Tibial nerve (tissue), 3 donors: ENCODE data around the gene KLC1.

Experiments used
- POLR2A ChIP-seq, 2 donors: fragments of 450-650 bp; IDR thresholded peaks; one replicate each; pipeline ENCODE4 v1.6.1; 2017; ENCODE audit warnings: antibody characterized with exemption in 2 of 2, mild to moderate bottlenecking in 2 of 2, moderate library complexity in 2 of 2
- TF ChIP-seq, protein P1 (sequence below), 5 experiments: fragments of 200-600 bp in 3 of 5; fragments of 450-650 bp in 2 of 5; sonication (generic) in 3 of 5; IDR thresholded peaks; one replicate each; pipeline ENCODE4 v1.5.1; 2016 to 2019; ENCODE audit warnings: antibody characterized with exemption in 5 of 5, mild to moderate bottlenecking in 3 of 5, moderate library complexity in 2 of 5

DNA sequence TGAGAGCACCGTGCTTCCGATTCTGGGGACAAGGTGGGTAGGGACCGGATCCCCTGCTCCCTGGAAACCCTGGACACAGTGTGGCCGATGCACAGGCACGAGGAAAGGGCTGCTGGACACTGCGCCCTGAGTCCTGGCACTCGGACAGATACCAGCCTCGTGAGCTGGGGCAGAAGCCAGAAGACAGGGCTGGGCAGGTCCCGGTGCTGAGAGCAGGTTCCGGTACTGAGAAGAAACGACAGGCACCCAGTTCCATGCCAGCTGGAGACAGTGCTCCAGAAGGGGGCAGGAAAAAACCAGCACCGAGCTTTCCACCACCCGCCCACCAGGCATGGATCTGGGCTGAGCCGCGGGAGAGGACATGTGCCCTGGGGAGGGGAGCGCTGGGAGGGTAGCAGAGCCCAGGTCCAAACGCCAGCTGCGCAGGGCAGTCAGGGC is 79.8 kb downstream of the KLC1 start:
- TF ChIP-seq, protein P1, sequence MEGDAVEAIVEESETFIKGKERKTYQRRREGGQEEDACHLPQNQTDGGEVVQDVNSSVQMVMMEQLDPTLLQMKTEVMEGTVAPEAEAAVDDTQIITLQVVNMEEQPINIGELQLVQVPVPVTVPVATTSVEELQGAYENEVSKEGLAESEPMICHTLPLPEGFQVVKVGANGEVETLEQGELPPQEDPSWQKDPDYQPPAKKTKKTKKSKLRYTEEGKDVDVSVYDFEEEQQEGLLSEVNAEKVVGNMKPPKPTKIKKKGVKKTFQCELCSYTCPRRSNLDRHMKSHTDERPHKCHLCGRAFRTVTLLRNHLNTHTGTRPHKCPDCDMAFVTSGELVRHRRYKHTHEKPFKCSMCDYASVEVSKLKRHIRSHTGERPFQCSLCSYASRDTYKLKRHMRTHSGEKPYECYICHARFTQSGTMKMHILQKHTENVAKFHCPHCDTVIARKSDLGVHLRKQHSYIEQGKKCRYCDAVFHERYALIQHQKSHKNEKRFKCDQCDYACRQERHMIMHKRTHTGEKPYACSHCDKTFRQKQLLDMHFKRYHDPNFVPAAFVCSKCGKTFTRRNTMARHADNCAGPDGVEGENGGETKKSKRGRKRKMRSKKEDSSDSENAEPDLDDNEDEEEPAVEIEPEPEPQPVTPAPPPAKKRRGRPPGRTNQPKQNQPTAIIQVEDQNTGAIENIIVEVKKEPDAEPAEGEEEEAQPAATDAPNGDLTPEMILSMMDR (IDR thresholded peaks at IDR 0.05) = no peak
- no peak for TF ChIP-seq POLR2A (IDR thresholded peaks at IDR 0.05)
